Stimulated activated CD8-positive, alpha-beta memory T cell treated with anti-CD3 and anti-CD28 coated beads, Interleukin-7, amount 100 ng/mL, for 48 hours (primary cell): Measurements from ENCODE around the gene CMIP.

Experiments
- DNase-seq, 2 donors: peaks; one replicate each; pipeline ENCODE4 v3.0.0-alpha.2; 2020; ENCODE audit warnings: low read depth in 1 of 2; ENCODE audit errors: extremely low read depth in 1 of 2

Gene CMIP

GRCh38 chr16:81692571-81692970 is 248.0 kb downstream of the CMIP start:
- DNase-seq = no peak

GRCh38 chr16:81693041-81693743 is 248.6 kb downstream of the CMIP start:
- no peak for DNase-seq

- DNase-seq = no peak
These were observed 249.2 kb downstream of the CMIP start for GRCh38 chr16:81693744-81694303.

- no peak for DNase-seq
These were observed 250.1 kb downstream of the CMIP start for GRCh38 chr16:81694494-81695280.

GRCh38 chr16:81695321-81696165 is 250.9 kb downstream of the CMIP start:
- no peak for DNase-seq

- no peak for DNase-seq
These were observed 251.8 kb downstream of the CMIP start for GRCh38 chr16:81696166-81696960.

- DNase-seq = no peak
These were observed 252.5 kb downstream of the CMIP start for GRCh38 chr16:81696961-81697615.

- DNase-seq = no peak
These were observed 253.2 kb downstream of the CMIP start for GRCh38 chr16:81697616-81698309.

- no peak for DNase-seq
These were observed 253.7 kb downstream of the CMIP start for GRCh38 chr16:81698310-81698641.

GRCh38 chr16:81699596-81699995 is 255.0 kb downstream of the CMIP start:
- no peak for DNase-seq

- no peak for DNase-seq
These were observed 255.6 kb downstream of the CMIP start for GRCh38 chr16:81700071-81700779.

GRCh38 chr16:81700780-81701165 is 256.2 kb downstream of the CMIP start:
- DNase-seq = no peak

GRCh38 chr16:81701296-81701970 is 256.8 kb downstream of the CMIP start:
- no peak for DNase-seq

- DNase-seq = no peak
These were observed 257.9 kb downstream of the CMIP start for GRCh38 chr16:81702506-81702905.

- no peak for DNase-seq
These were observed 258.9 kb downstream of the CMIP start for GRCh38 chr16:81703177-81704155.

GRCh38 chr16:81705261-81705660 is 260.7 kb downstream of the CMIP start:
- DNase-seq = no peak
